HEK293T (cell line): ENCODE data around the gene LRFN4.

Source experiments
- CTCF ChIA-PET: fragments of 350-600 bp; formaldehyde crosslinking; extraction: SDS; loops from one replicate; lab custom pipeline; 2021; ENCODE audit warnings: antibody characterized with exemption, inconsistent platforms; lab: Yijun Ruan, JAX
- POLR2A ChIA-PET: fragments of 350-600 bp; formaldehyde crosslinking; extraction: SDS; loops from one replicate; lab custom pipeline; 2020; ENCODE audit warnings: antibody characterized with exemption, inconsistent platforms; lab: Yijun Ruan, JAX
- DNase-seq: peaks from one replicate; pipeline ENCODE4 v3.0.0; 2012; ENCODE audit warnings: mixed read lengths; ENCODE audit errors: extremely low spot score
- ARNT ChIP-seq: fragments of 450-650 bp; IDR thresholded peaks from 2 replicates; pipeline ENCODE4 v1.6.1; 2017; ENCODE audit warnings: mild to moderate bottlenecking
- BHLHE40 ChIP-seq: fragments of 450-650 bp; IDR thresholded peaks from 2 replicates; pipeline ENCODE4 v1.6.1; 2016; ENCODE audit warnings: mild to moderate bottlenecking, moderate library complexity, borderline replicate concordance
- CTBP1 ChIP-seq: fragments of 450-650 bp; IDR thresholded peaks from 2 replicates; pipeline ENCODE4 v1.6.1; 2016; ENCODE audit warnings: borderline replicate concordance
- ELF4 ChIP-seq: fragments of 450-650 bp; IDR thresholded peaks from 2 replicates; pipeline ENCODE4 v1.6.1; 2017; ENCODE audit warnings: antibody characterized with exemption
- FOXA1 ChIP-seq: fragments of 450-650 bp; IDR thresholded peaks from 2 replicates; pipeline ENCODE4 v1.6.1; 2016; ENCODE audit warnings: mild to moderate bottlenecking
- FOXK2 ChIP-seq: fragments of 450-650 bp; IDR thresholded peaks from 2 replicates; pipeline ENCODE4 v1.6.1; 2016; ENCODE audit warnings: mild to moderate bottlenecking
- FOXM1 ChIP-seq: fragments of 450-650 bp; IDR thresholded peaks from 2 replicates; pipeline ENCODE4 v1.6.1; 2017; ENCODE audit warnings: mild to moderate bottlenecking, borderline replicate concordance
- HDGF ChIP-seq: fragments of 450-650 bp; IDR thresholded peaks from 2 replicates; pipeline ENCODE4 v1.6.1; 2017; ENCODE audit warnings: antibody characterized with exemption, borderline replicate concordance
- L3MBTL2 ChIP-seq: fragments of 450-650 bp; conservative IDR thresholded peaks from 2 replicates; pipeline ENCODE4 v1.6.1; 2016; ENCODE audit warnings: mild to moderate bottlenecking
- LEF1 ChIP-seq: fragments of 450-650 bp; IDR thresholded peaks from 2 replicates; pipeline ENCODE4 v1.6.1; 2017; ENCODE audit warnings: mild to moderate bottlenecking, borderline replicate concordance
- NFRKB ChIP-seq: fragments of 450-650 bp; IDR thresholded peaks from 2 replicates; pipeline ENCODE4 v1.6.1; 2016; ENCODE audit warnings: mild to moderate bottlenecking, moderate library complexity
- PKNOX1 ChIP-seq: fragments of 450-650 bp; IDR thresholded peaks from 2 replicates; pipeline ENCODE4 v1.6.1; 2016
- SP1 ChIP-seq: fragments of 450-650 bp; IDR thresholded peaks from 2 replicates; pipeline ENCODE4 v1.6.1; 2017
- SUZ12 ChIP-seq: fragments of 450-650 bp; IDR thresholded peaks from 2 replicates; pipeline ENCODE4 v1.6.1; 2016; ENCODE audit warnings: mild to moderate bottlenecking
- TARDBP ChIP-seq: fragments of 450-650 bp; IDR thresholded peaks from 2 replicates; pipeline ENCODE4 v1.6.1; 2016
- ZNF384 ChIP-seq: fragments of 450-650 bp; IDR thresholded peaks from 2 replicates; pipeline ENCODE4 v1.6.1; 2016

LRFN4 gene

GRCh38 chr11:66846671-66847091 lies 10.2 kb upstream of the LRFN4 start:
- TF ChIP-seq L3MBTL2 (no peak), BHLHE40 (no peak), NFRKB (no peak), TARDBP (no peak), ARNT (no peak), SUZ12 (no peak), CTBP1 (no peak), HDGF (no peak), FOXK2 (no peak), ZNF384 (no peak), SP1 (no peak), FOXA1 (no peak), ELF4 (no peak), PKNOX1 (no peak), FOXM1 (no peak), LEF1 (no peak)
- ChIA-PET POLR2A (interaction anchor here (0.6 to 5.7 kb wide), 2 partner anchors 7 to 1344 kb away, joined by 4 to 63 read pairs; no protein-coding TSS in a partner anchor), CTCF (no interaction called here)
- no peak for DNase-seq

- ChIA-PET POLR2A (no interaction called here), CTCF (no interaction called here)
- DNase-seq = no peak
- no peak for TF ChIP-seq HDGF
- TF ChIP-seq TARDBP = no peak
- TF ChIP-seq BHLHE40 = no peak
- TF ChIP-seq LEF1 = no peak
- no peak for TF ChIP-seq ZNF384
- no peak for TF ChIP-seq NFRKB
- no peak for TF ChIP-seq FOXK2
- TF ChIP-seq FOXM1 = no peak
- no peak for TF ChIP-seq ARNT
- no peak for TF ChIP-seq SP1
- no peak for TF ChIP-seq L3MBTL2
- TF ChIP-seq CTBP1 = no peak
- no peak for TF ChIP-seq SUZ12
- no peak for TF ChIP-seq ELF4
Measured at GRCh38 chr11:66847461-66848232, 9.2 kb upstream of the LRFN4 start.

GRCh38 chr11:66848671-66849500 lies 8.0 kb upstream of the LRFN4 start:
- TF ChIP-seq CTBP1 (no peak), ZNF384 (no peak), ARNT (no peak), ELF4 (no peak), HDGF (no peak), NFRKB (no peak), SP1 (no peak), SUZ12 (no peak), FOXK2 (no peak), LEF1 (no peak)
- POLR2A ChIA-PET = interaction anchor here (2.2 kb wide), 1 partner anchor 9 kb away, joined by 5 read pairs; no protein-coding TSS in a partner anchor
- no peak for DNase-seq
- CTCF ChIA-PET = no interaction called here

- CTCF ChIA-PET = no interaction called here
Measured at GRCh38 chr11:66849501-66850234, 7.2 kb upstream of the LRFN4 start.

More at GRCh38 chr11:66849501-66850234, 7.2 kb upstream of the LRFN4 start:
- no peak for DNase-seq
- no peak for TF ChIP-seq ARNT
- no peak for TF ChIP-seq TARDBP
- no peak for TF ChIP-seq FOXK2
- no peak for TF ChIP-seq L3MBTL2
- TF ChIP-seq HDGF = no peak
- no peak for TF ChIP-seq SP1
- no peak for TF ChIP-seq FOXA1
- TF ChIP-seq PKNOX1 = no peak
- TF ChIP-seq NFRKB = no peak
- TF ChIP-seq FOXM1 = no peak
- no peak for TF ChIP-seq ZNF384
- TF ChIP-seq SUZ12 = no peak
- no peak for TF ChIP-seq CTBP1
- TF ChIP-seq ELF4 = no peak
- no peak for TF ChIP-seq LEF1
- no peak for TF ChIP-seq BHLHE40
- POLR2A ChIA-PET = interaction anchor here (2.2 kb wide), 1 partner anchor 10 kb away, joined by 5 read pairs; no protein-coding TSS in a partner anchor
